Measurements from ENCODE around the gene TOB2. TPM values are rescaled to one million over a fixed set of nuclear protein-coding genes. Genes with fewer than 3 reads are reported as not detected.

The TOB2 gene
- total RNA-seq, 4 donors from 2014 or later = 31.5 to 45.9 (median 37.9) TPM

GRCh38 chr22:41485033-41485432 is 38.4 kb upstream of the TOB2 start:
- WGBS, 2 donors = 47 to 63% methylated on average over 7 of the region's 7 CpGs
- DNase-seq (ENCODE audit: low spot score in 2 of 2) = no peak
- no peak overlapping the region for H3K4me3 ChIP-seq (ENCODE audit: low read depth, poor library complexity, severe bottlenecking)
- intact Hi-C loops (cut with DNase I; ENCODE audit: low total_unique reads) = no loop called here
- TF ChIP-seq CTCF (IDR thresholded peaks at IDR 0.05) = no peak
- no peak for TF ChIP-seq POLR2A (IDR thresholded peaks at IDR 0.05)

- TF ChIP-seq POLR2A (IDR thresholded peaks at IDR 0.05) (no peak), CTCF (IDR thresholded peaks at IDR 0.05) (no peak)
- no peak for DNase-seq (ENCODE audit: low spot score in 2 of 2)
- intact Hi-C loops (cut with DNase I; ENCODE audit: low total_unique reads) = no loop called here
- 36 to 40% methylated on average over 2 of the region's 2 CpGs for WGBS, 2 donors
- H3K4me3 ChIP-seq (ENCODE audit: low read depth, poor library complexity, severe bottlenecking) = no peak overlapping the region
These were observed 35.8 kb upstream of the TOB2 start for GRCh38 chr22:41482319-41482935.

- intact Hi-C loops (cut with DNase I; ENCODE audit: low total_unique reads) = no loop called here
- DNase-seq (ENCODE audit: low spot score in 2 of 2) = no peak
- WGBS, 2 donors = 60 to 63% methylated on average over 5 of the region's 5 CpGs
These were observed 35.3 kb upstream of the TOB2 start for GRCh38 chr22:41481925-41482318.

GRCh38 chr22:41481131-41481830 is 34.7 kb upstream of the TOB2 start:
- TF ChIP-seq POLR2A (IDR thresholded peaks at IDR 0.05) (no peak), CTCF (IDR thresholded peaks at IDR 0.05) (no peak)
- 69 to 75% methylated on average over 15 of the region's 15 CpGs for WGBS, 2 donors
- no peak for DNase-seq (ENCODE audit: low spot score in 2 of 2)

More at GRCh38 chr22:41481925-41482318, 35.3 kb upstream of the TOB2 start:
- no peak overlapping the region for H3K4me3 ChIP-seq (ENCODE audit: low read depth, poor library complexity, severe bottlenecking)
- TF ChIP-seq CTCF (IDR thresholded peaks at IDR 0.05) (no peak), POLR2A (IDR thresholded peaks at IDR 0.05) (no peak)

GRCh38 chr22:41480397-41480735 is 33.8 kb upstream of the TOB2 start:
- intact Hi-C loops (cut with DNase I; ENCODE audit: low total_unique reads) = no loop called here
- 60 to 63% methylated on average over 7 of the region's 7 CpGs for WGBS, 2 donors
- H3K4me3 ChIP-seq (ENCODE audit: low read depth, poor library complexity, severe bottlenecking) = no peak overlapping the region
- no peak for TF ChIP-seq CTCF (IDR thresholded peaks at IDR 0.05)
- TF ChIP-seq POLR2A (IDR thresholded peaks at IDR 0.05) = no peak
- DNase-seq (ENCODE audit: low spot score in 2 of 2) = no peak

More at GRCh38 chr22:41481131-41481830, 34.7 kb upstream of the TOB2 start:
- intact Hi-C loops (cut with DNase I; ENCODE audit: low total_unique reads) = no loop called here
- H3K4me3 ChIP-seq (ENCODE audit: low read depth, poor library complexity, severe bottlenecking) = no peak overlapping the region
